Neural cell (in vitro differentiated cells): ENCODE results near the gene RPL38. TPM values are rescaled to one million over a fixed set of nuclear protein-coding genes. Genes with fewer than 3 reads are reported as not detected.

Experiments
- H2AFZ ChIP-seq: fragments of 200-600, 300-800 bp; sonication (generic), shearing (Covaris generic); 2 replicates; pipeline ENCODE4 v1.6.0; 2014; ENCODE audit warnings: low read depth, mild to moderate bottlenecking, antibody characterized with exemption, low read length, moderate library complexity
- H3F3A ChIP-seq: fragments of 200-600 bp; shearing (Covaris generic); 2 replicates; pipeline ENCODE4 v1.6.1; 2016; ENCODE audit warnings: mild to moderate bottlenecking, moderate library complexity, mixed read lengths, antibody characterized with exemption, low read length; ENCODE audit not compliant: insufficient read depth, poor library complexity, severe bottlenecking
- H3K27ac ChIP-seq: fragments of 200-600, 300-800 bp; sonication (generic), shearing (Covaris generic); 2 replicates; pipeline ENCODE4 v1.5.1; 2014; ENCODE audit warnings: mild to moderate bottlenecking, low read length, moderate library complexity
- H3K27me3 ChIP-seq: fragments of 300-800, 200-600 bp; sonication (generic), shearing (Covaris generic); 2 replicates; pipeline ENCODE4 v1.6.0; 2014; ENCODE audit warnings: mild to moderate bottlenecking, low read depth, low read length, moderate library complexity; ENCODE audit not compliant: insufficient read depth
- H3K36me3 ChIP-seq: fragments of 300-800, 200-600 bp; sonication (generic), shearing (Covaris generic); 2 replicates; pipeline ENCODE4 v1.5.1; 2014; ENCODE audit warnings: mild to moderate bottlenecking, antibody characterized with exemption, low read length, moderate library complexity; ENCODE audit not compliant: insufficient read depth
- H3K4me2 ChIP-seq: fragments of 300-800, 200-600 bp; sonication (generic), shearing (Covaris generic); 2 replicates; pipeline ENCODE4 v1.6.0; 2014; ENCODE audit warnings: mild to moderate bottlenecking, low read length
- H3K4me3 ChIP-seq: fragments of 300-800, 200-600 bp; sonication (generic), shearing (Covaris generic); 2 replicates; pipeline ENCODE4 v1.5.1; 2014; ENCODE audit warnings: mild to moderate bottlenecking, low read length, moderate library complexity
- H3K79me2 ChIP-seq: fragments of 200-600 bp; shearing (Covaris generic); replicated peaks from 2 replicates; pipeline ENCODE4 v1.6.0; 2014; ENCODE audit warnings: mild to moderate bottlenecking, low read length, moderate library complexity; ENCODE audit not compliant: insufficient read depth
- H3K9ac ChIP-seq: fragments of 300-800, 200-600 bp; sonication (generic), shearing (Covaris generic); 2 replicates; pipeline ENCODE4 v1.6.1; 2016; ENCODE audit warnings: mild to moderate bottlenecking, low read length, mixed read lengths
- H3K9me2 ChIP-seq: fragments of 200-600 bp; shearing (Covaris generic); 2 replicates; pipeline ENCODE4 v1.6.1; 2016; ENCODE audit warnings: mild to moderate bottlenecking, low read length, mixed read lengths; ENCODE audit not compliant: insufficient read depth
- H3K9me3 ChIP-seq: fragments of 200-600, 300-800 bp; sonication (generic), shearing (Covaris generic); 2 replicates; pipeline ENCODE4 v1.6.1; 2016; ENCODE audit warnings: mild to moderate bottlenecking, mixed run types, low read length, moderate library complexity, mixed read lengths
- H4K20me1 ChIP-seq: fragments of 200-600 bp; shearing (Covaris generic); 2 replicates; pipeline ENCODE4 v1.6.1; 2016; ENCODE audit warnings: mild to moderate bottlenecking, mixed run types; ENCODE audit not compliant: insufficient read depth
- EP300 ChIP-seq: fragments of 450-650 bp; conservative IDR thresholded peaks from 2 replicates; pipeline ENCODE4 v1.6.1; 2014; ENCODE audit warnings: antibody characterized with exemption, mild to moderate bottlenecking, moderate library complexity; ENCODE audit not compliant: poor library complexity, severe bottlenecking
- EZH2 ChIP-seq: fragments of 200-600, 300-800 bp; shearing (Covaris generic), sonication (generic); IDR thresholded peaks from 2 replicates; pipeline ENCODE4 v1.6.1; 2014; ENCODE audit warnings: antibody characterized with exemption, low read length, borderline replicate concordance, mild to moderate bottlenecking; ENCODE audit not compliant: insufficient read depth, poor library complexity, severe bottlenecking
- MXI1 ChIP-seq: fragments of 450-650 bp; conservative IDR thresholded peaks from 2 replicates; pipeline ENCODE4 v1.6.1; 2014; ENCODE audit warnings: antibody characterized with exemption, mild to moderate bottlenecking; ENCODE audit not compliant: poor library complexity, severe bottlenecking
- POLR2AphosphoS5 ChIP-seq: IDR thresholded peaks from 2 replicates; pipeline ENCODE4 v1.6.1; 2012
- RAD21 ChIP-seq: fragments of 450-650 bp; conservative IDR thresholded peaks from 2 replicates; pipeline ENCODE4 v1.6.1; 2014; ENCODE audit warnings: antibody characterized with exemption, mild to moderate bottlenecking, moderate library complexity
- SMC3 ChIP-seq: fragments of 450-650 bp; conservative IDR thresholded peaks from 2 replicates; pipeline ENCODE4 v1.6.1; 2014; ENCODE audit warnings: antibody characterized with exemption, mild to moderate bottlenecking, moderate library complexity; ENCODE audit not compliant: poor library complexity
- TAF1 ChIP-seq: IDR thresholded peaks from 2 replicates; pipeline ENCODE4 v1.6.1; 2012; ENCODE audit warnings: low read depth
- polyA plus RNA-seq: library from polyadenylated mRNA; depleted of rRNA; stranded (reverse); fragments of >200 nt; gene quantifications from 2 replicates; pipeline ENCODE4 v1.2.3, GENCODE V29; 2014
- TF ChIP-seq, protein P1 (sequence below): IDR thresholded peaks from 2 replicates; pipeline ENCODE4 v1.6.1; 2012; ENCODE audit warnings: borderline replicate concordance
- TF ChIP-seq, protein P2 (sequence below): fragments of 450-650 bp; IDR thresholded peaks from 2 replicates; pipeline ENCODE4 v1.5.1; 2014; ENCODE audit warnings: antibody characterized with exemption, mild to moderate bottlenecking, moderate library complexity; ENCODE audit not compliant: poor library complexity, severe bottlenecking

The RPL38 gene
- polyA plus RNA-seq, 1 donor from 2014 or later = 378 TPM

DNA sequence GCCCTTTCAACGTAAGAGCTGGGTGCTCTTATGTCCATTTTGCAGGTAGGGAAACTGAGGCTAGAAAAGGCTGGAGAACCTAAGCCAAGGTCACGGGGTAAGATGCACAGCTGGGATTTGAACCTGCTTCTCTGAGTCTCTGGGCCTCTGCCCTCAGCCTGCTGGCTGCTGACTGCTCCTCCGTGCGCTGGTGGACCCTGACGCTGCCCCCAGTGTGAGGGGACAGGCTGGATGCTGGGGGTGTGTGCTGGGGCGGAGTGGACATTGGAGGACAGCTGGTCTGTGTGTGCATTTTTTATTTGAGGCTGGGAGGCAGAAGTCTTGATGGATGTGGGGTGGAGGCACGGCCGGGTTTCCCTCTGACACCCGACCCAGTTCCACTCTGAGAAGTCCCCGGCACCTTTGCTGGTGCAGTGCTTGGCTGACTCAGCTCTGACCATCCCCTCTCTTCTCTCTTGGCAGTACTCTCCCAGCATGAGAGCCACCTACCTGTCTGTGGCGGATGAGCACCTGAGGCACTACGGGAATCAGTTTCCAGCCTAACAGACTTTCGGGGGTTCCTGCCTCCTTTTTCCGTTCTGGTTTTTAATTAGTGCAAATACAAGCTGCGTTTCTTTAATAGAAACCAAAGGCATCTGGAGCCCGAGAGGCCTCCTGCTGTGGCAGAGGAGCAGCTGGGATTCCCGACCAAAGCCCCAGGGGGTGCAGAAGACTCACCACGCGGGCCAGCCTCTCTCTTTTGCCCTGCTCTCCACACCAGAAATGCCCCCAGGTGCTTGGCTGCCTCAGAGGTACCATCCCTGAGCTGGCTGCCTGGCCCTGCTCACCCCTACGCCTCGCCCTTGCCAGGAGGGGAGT is 56.4 kb downstream of the RPL38 start:
- Histone ChIP-seq H3K27ac (no peak overlapping the region), H3K4me3 (no peak overlapping the region), H3F3A (no peaks in the 10 kb centered on the region), H4K20me1 (no peaks in the 10 kb centered on the region), H3K79me2 (no peaks in the 10 kb centered on the region), H3K9ac (no peak overlapping the region), H3K36me3 (no peaks in the 10 kb centered on the region), H3K9me3 (no peaks in the 10 kb centered on the region), H2AFZ (no peak overlapping the region), H3K27me3 (no peaks in the 10 kb centered on the region), H3K4me2 (no peak overlapping the region), H3K9me2 (no peaks in the 10 kb centered on the region)
- TF ChIP-seq RAD21 (no peak), POLR2AphosphoS5 (no peak), EZH2 (no peak), MXI1 (no peak), TAF1 (no peak), EP300 (no peak), SMC3 (no peak)
- TF ChIP-seq, protein P1, sequence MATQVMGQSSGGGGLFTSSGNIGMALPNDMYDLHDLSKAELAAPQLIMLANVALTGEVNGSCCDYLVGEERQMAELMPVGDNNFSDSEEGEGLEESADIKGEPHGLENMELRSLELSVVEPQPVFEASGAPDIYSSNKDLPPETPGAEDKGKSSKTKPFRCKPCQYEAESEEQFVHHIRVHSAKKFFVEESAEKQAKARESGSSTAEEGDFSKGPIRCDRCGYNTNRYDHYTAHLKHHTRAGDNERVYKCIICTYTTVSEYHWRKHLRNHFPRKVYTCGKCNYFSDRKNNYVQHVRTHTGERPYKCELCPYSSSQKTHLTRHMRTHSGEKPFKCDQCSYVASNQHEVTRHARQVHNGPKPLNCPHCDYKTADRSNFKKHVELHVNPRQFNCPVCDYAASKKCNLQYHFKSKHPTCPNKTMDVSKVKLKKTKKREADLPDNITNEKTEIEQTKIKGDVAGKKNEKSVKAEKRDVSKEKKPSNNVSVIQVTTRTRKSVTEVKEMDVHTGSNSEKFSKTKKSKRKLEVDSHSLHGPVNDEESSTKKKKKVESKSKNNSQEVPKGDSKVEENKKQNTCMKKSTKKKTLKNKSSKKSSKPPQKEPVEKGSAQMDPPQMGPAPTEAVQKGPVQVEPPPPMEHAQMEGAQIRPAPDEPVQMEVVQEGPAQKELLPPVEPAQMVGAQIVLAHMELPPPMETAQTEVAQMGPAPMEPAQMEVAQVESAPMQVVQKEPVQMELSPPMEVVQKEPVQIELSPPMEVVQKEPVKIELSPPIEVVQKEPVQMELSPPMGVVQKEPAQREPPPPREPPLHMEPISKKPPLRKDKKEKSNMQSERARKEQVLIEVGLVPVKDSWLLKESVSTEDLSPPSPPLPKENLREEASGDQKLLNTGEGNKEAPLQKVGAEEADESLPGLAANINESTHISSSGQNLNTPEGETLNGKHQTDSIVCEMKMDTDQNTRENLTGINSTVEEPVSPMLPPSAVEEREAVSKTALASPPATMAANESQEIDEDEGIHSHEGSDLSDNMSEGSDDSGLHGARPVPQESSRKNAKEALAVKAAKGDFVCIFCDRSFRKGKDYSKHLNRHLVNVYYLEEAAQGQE = no peak
- TF ChIP-seq, protein P2, sequence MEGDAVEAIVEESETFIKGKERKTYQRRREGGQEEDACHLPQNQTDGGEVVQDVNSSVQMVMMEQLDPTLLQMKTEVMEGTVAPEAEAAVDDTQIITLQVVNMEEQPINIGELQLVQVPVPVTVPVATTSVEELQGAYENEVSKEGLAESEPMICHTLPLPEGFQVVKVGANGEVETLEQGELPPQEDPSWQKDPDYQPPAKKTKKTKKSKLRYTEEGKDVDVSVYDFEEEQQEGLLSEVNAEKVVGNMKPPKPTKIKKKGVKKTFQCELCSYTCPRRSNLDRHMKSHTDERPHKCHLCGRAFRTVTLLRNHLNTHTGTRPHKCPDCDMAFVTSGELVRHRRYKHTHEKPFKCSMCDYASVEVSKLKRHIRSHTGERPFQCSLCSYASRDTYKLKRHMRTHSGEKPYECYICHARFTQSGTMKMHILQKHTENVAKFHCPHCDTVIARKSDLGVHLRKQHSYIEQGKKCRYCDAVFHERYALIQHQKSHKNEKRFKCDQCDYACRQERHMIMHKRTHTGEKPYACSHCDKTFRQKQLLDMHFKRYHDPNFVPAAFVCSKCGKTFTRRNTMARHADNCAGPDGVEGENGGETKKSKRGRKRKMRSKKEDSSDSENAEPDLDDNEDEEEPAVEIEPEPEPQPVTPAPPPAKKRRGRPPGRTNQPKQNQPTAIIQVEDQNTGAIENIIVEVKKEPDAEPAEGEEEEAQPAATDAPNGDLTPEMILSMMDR = no peak

Other genes starting within 250 kb of the RPL38 start
- gene TTYH2, start 9.9 kb downstream of the RPL38 start, polyA plus RNA-seq = 0.40 and 2.5 TPM in 2 replicates
- gene DNAI2, start 70.6 kb downstream of the RPL38 start, polyA plus RNA-seq = not detected in 2 replicates
- gene KIF19, start 122.5 kb downstream of the RPL38 start, polyA plus RNA-seq = not detected in 2 replicates
- 5.3 and 8.5 TPM in 2 replicates for gene BTBD17, start 158.2 kb downstream of the RPL38 start, polyA plus RNA-seq
- not detected in 2 replicates for gene GPR142, start 163.8 kb downstream of the RPL38 start, polyA plus RNA-seq
- gene GPRC5C, start 228.4 kb downstream of the RPL38 start, polyA plus RNA-seq = 10.8 and 12.8 TPM in 2 replicates